K562 (cell line): ENCODE data around the gene PRM2. TPM values are rescaled to one million over a fixed set of nuclear protein-coding genes. Genes with fewer than 3 reads are reported as not detected.

Experiments used
- BMI1 ChIP-seq: fragments of 150-350 bp; IDR thresholded peaks from 2 replicates; pipeline ENCODE4 v1.6.1; 2014; ENCODE audit warnings: low read length
- CBX2 ChIP-seq: fragments of 200-600 bp; sonication (generic); IDR thresholded peaks from one replicate; pipeline ENCODE4 v1.6.1; 2012; ENCODE audit warnings: mild to moderate bottlenecking, low read length, inconsistent platforms; ENCODE audit not compliant: insufficient read depth, poor library complexity, severe bottlenecking
- E2F8 ChIP-seq: fragments of 450-650 bp; IDR thresholded peaks from 2 replicates; pipeline ENCODE4 v1.7.1; 2018; ENCODE audit warnings: mild to moderate bottlenecking, low read depth; ENCODE audit not compliant: partially characterized antibody
- ETV1 ChIP-seq: fragments of 450-650 bp; conservative IDR thresholded peaks from 2 replicates; pipeline ENCODE4 v1.6.1; 2016; ENCODE audit warnings: missing genetic modification characterization, control low read depth, low read depth, missing compliant biosample characterization
- FUS ChIP-seq: fragments of 200-400 bp; formaldehyde crosslinking; optimal IDR thresholded peaks from 2 replicates; pipeline ENCODE3; 2017; ENCODE audit warnings: low read depth, low read length
- GABPA ChIP-seq: fragments of 200-800 bp; sonication (Bioruptor generic); conservative IDR thresholded peaks from 2 replicates; pipeline ENCODE4 v1.6.1; 2016; ENCODE audit warnings: low read depth, missing genetic modification characterization, missing compliant biosample characterization
- KLF16 ChIP-seq: IDR thresholded peaks from 2 replicates; pipeline ENCODE4 v1.6.1; 2016; ENCODE audit warnings: antibody characterized with exemption
- MAFG ChIP-seq: fragments of 450-650 bp; conservative IDR thresholded peaks from 2 replicates; pipeline ENCODE4 v1.6.1; 2016; ENCODE audit warnings: missing genetic modification characterization, missing compliant biosample characterization
- MAX ChIP-seq: sonication (generic); formaldehyde crosslinking; IDR thresholded peaks from 2 replicates; pipeline ENCODE4 v1.9.0; 2022; ENCODE audit warnings: mild to moderate bottlenecking, missing genetic modification reagents
- NR4A1 ChIP-seq, 2 experiments: fragments of 250-450 bp in 1 of 2; fragments of 450-650 bp in 1 of 2; sonication (Bioruptor Pico) in 1 of 2; IDR thresholded peaks; 2 replicates each; pipeline versions ENCODE4 v1.4.0 to v1.6.1; 2016 to 2020; ENCODE audit warnings: mild to moderate bottlenecking in 2 of 2, missing compliant biosample characterization in 1 of 2, missing genetic modification characterization in 1 of 2, moderate library complexity in 1 of 2
- PURB ChIP-seq: sonication (generic); formaldehyde crosslinking; IDR thresholded peaks from 2 replicates; pipeline ENCODE4 v1.9.0; 2021; ENCODE audit warnings: low read depth, mild to moderate bottlenecking, missing genetic modification reagents
- SRSF9 ChIP-seq: fragments of 200-400 bp; formaldehyde crosslinking; IDR thresholded peaks from 2 replicates; pipeline ENCODE4 v1.6.1; 2017; ENCODE audit warnings: low read depth, low read length, borderline replicate concordance
- THRAP3 ChIP-seq: fragments of 450-650 bp; IDR thresholded peaks from 2 replicates; pipeline ENCODE4 v1.6.1; 2016; ENCODE audit warnings: mild to moderate bottlenecking, inconsistent platforms, borderline replicate concordance
- UBTF ChIP-seq, 2 experiments: IDR thresholded peaks; 2 replicates each; pipeline ENCODE4 v1.6.1; 2012; ENCODE audit warnings: improper control_type of control experiment in 2 of 2, low read depth in 2 of 2, low read length in 2 of 2, borderline replicate concordance in 1 of 2
- XRCC3 ChIP-seq: fragments of 450-650 bp; IDR thresholded peaks from 2 replicates; pipeline ENCODE4 v1.6.1; 2017; ENCODE audit warnings: mild to moderate bottlenecking, moderate library complexity
- polyA plus RNA-seq, 8 experiments: library from polyadenylated mRNA; depleted of rRNA in 4 of 8; stranded (reverse) in 5 of 8; unstranded in 3 of 8; fragments of >200 nt; fragmentation: Nextera tagmentation in 2 of 8; fragmentation: Illumina TruSeq in 1 of 8; extraction: Ambion mirVana in 2 of 8; extraction: Trizol in 1 of 8; gene quantifications; 2 replicates each; pipeline versions ENCODE4 v1.2.1 to v1.2.3, GENCODE V29; 2011 to 2014; ENCODE audit warnings: inconsistent platforms in 1 of 8, missing spikeins in 1 of 8
- total RNA-seq, 7 experiments: library from RNA; depleted of rRNA in 6 of 7; stranded (reverse); fragments of >200 nt in 6 of 7; fragmentation: Illumina TruSeq in 2 of 7; extraction: Trizol in 2 of 7; gene quantifications; 2 replicates each; pipeline versions ENCODE4 v1.2.1 to v1.2.3, GENCODE V29; 2011 to 2021; ENCODE audit warnings: low replicate concordance in 1 of 7
- TF ChIP-seq, protein P1 (sequence below): sonication (generic); formaldehyde crosslinking; IDR thresholded peaks from 2 replicates; pipeline ENCODE4 v1.8.0; 2022; ENCODE audit warnings: mild to moderate bottlenecking, missing genetic modification reagents, borderline replicate concordance
- TF ChIP-seq, protein P2 (sequence below), 2 experiments: fragments of 450-650 bp in 1 of 2; sonication (generic) in 1 of 2; formaldehyde crosslinking; conservative IDR thresholded peaks; 2 replicates each; pipeline versions ENCODE4 v1.4.0 to v1.8.1; 2020 to 2022; ENCODE audit warnings: mild to moderate bottlenecking in 1 of 2, missing genetic modification reagents in 1 of 2

Gene PRM2
- total and polyA plus RNA-seq, 9 of the 15 experiments (the other 6 are each of a cell fraction or from before 2014, with no cell fraction given), result not detected

GRCh38 chr16:11232852-11233726 is 43.2 kb downstream of the PRM2 start (continued):
- TF ChIP-seq UBTF (IDR thresholded peaks at IDR 0.05; ENCODE audit: borderline replicate concordance in 1 of 2, low read depth in 2 of 2, low read length in 2 of 2), result peak; percentile 99 to 100
- peak; percentile 49; the same call in 1 of the 2 replicates for TF ChIP-seq ETV1 (tag)
- TF ChIP-seq SRSF9, result no peak
- no peak for TF ChIP-seq MAFG (tag)
- TF ChIP-seq PURB (CRISPR knock-in tag), result no peak
- TF ChIP-seq XRCC3, result no peak
- TF ChIP-seq, protein P1, sequence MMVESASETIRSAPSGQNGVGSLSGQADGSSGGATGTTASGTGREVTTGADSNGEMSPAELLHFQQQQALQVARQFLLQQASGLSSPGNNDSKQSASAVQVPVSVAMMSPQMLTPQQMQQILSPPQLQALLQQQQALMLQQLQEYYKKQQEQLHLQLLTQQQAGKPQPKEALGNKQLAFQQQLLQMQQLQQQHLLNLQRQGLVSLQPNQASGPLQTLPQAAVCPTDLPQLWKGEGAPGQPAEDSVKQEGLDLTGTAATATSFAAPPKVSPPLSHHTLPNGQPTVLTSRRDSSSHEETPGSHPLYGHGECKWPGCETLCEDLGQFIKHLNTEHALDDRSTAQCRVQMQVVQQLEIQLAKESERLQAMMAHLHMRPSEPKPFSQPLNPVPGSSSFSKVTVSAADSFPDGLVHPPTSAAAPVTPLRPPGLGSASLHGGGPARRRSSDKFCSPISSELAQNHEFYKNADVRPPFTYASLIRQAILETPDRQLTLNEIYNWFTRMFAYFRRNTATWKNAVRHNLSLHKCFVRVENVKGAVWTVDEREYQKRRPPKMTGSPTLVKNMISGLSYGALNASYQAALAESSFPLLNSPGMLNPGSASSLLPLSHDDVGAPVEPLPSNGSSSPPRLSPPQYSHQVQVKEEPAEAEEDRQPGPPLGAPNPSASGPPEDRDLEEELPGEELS, result no peak
- TF ChIP-seq, protein P2, sequence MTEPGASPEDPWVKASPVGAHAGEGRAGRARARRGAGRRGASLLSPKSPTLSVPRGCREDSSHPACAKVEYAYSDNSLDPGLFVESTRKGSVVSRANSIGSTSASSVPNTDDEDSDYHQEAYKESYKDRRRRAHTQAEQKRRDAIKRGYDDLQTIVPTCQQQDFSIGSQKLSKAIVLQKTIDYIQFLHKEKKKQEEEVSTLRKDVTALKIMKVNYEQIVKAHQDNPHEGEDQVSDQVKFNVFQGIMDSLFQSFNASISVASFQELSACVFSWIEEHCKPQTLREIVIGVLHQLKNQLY (CRISPR knock-in tag; conservative IDR thresholded peaks at IDR 0.05), result no peak
- TF ChIP-seq THRAP3, result no peak
- peak; percentile 39; the same call in 1 of the 2 replicates for TF ChIP-seq GABPA
- TF ChIP-seq BMI1, result no peak
- TF ChIP-seq KLF16, result peak; percentile 50
- TF ChIP-seq FUS, result no peak
- no peak for TF ChIP-seq CBX2
- peak; percentile 93; the same call in 1 of the 2 replicates for TF ChIP-seq NR4A1 (CRISPR knock-in tag; IDR thresholded peaks at IDR 0.05)
- peak; percentile 98 for TF ChIP-seq NR4A1 (tag; IDR thresholded peaks at IDR 0.05)
- TF ChIP-seq E2F8, result no peak
- peak; percentile 81 for TF ChIP-seq MAX (CRISPR knock-in tag)
